Measurements from ENCODE around the gene PTPRM.

PTPRM gene

DNA sequence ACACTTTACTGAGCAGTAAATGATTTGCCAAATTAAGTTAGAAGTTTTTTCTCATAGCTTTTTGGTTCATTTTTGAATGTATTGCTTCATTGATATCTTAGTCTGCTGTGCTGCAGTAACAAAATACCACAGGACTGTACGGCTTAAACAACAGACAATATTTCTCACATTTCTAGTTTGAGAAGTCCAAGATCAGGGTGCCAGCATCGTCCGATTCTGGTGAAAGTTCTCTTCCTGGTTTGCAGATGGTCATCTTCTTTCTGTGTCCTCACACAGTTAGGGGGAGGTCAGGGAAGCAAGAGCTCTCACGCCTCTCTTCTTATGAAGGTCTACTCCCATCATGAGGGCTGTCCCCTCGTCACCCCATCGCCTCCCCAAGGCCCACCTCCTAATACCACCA is 325.4 kb downstream of the PTPRM start:
- Histone ChIP-seq H3K27me3 (ENCODE audit: control insufficient read depth in 1 of 2, insufficient read depth in 2 of 2, low read length in 2 of 2) (no peaks in the 10 kb centered on the region), H3K36me3 (ENCODE audit: insufficient read depth, low read length) (no peaks in the 10 kb centered on the region), H3K27ac (ENCODE audit: low read depth, low read length) (no peak overlapping the region), H3K9me3 (ENCODE audit: low read length) (no peaks in the 10 kb centered on the region), H3K9ac (ENCODE audit: low read length) (no peak overlapping the region), H3K4me1 (ENCODE audit: insufficient read depth, low read length) (peaks cover 17% of the 10 kb centered on the region), H3K4me3 (ENCODE audit: low read depth in 1 of 2, low read length in 2 of 2) (no peak overlapping the region)

DNA sequence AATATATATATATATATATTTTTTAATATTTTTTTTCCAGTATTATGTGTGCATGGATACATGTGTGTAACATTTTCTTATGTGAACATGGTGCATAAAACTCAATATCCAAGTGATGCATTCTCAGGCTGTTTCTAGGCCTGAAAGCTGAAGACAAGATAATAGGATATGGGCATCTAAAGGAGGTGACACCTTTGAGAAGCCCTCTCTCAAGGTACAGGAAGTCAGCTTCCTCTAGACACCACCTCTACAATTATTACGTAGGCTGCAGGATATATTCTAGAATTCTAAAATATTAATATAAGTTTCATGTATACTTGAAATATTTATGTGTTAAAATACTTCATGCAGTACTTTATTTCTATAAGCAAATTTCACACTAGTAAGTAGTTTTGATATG is 327.5 kb downstream of the PTPRM start:
- H3K4me1 ChIP-seq (ENCODE audit: insufficient read depth, low read length): peaks cover 16% of the 10 kb centered on the region
- H3K27ac ChIP-seq (ENCODE audit: low read depth, low read length): no peak overlapping the region
- no peak overlapping the region for H3K4me3 ChIP-seq (ENCODE audit: low read depth in 1 of 2, low read length in 2 of 2)
- H3K27me3 ChIP-seq (ENCODE audit: control insufficient read depth in 1 of 2, insufficient read depth in 2 of 2, low read length in 2 of 2): no peaks in the 10 kb centered on the region
- no peaks in the 10 kb centered on the region for H3K9me3 ChIP-seq (ENCODE audit: low read length)
- no peaks in the 10 kb centered on the region for H3K36me3 ChIP-seq (ENCODE audit: insufficient read depth, low read length)
- H3K9ac ChIP-seq (ENCODE audit: low read length): no peak overlapping the region

DNA sequence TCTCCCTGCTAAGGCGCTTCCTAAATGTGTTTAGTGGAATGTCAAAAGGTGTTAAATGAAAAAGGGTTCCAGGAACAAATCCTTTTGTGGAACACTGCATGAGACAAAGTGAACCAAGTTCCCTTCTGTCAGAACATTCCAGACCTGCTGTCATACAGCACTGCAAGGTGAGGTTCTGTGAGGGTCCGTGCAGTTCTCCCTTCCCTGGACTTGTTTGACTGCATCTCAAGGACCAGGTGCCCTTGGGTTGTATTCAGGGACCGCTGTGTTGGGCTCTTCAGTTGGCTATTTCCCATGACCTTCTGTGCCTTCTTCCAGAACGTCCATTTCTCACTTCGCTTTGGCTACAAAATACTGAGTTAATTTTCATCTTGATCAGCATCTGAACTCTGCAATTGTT is 328.2 kb downstream of the PTPRM start:
- Histone ChIP-seq H3K27ac (ENCODE audit: low read depth, low read length) (no peak overlapping the region), H3K36me3 (ENCODE audit: insufficient read depth, low read length) (no peaks in the 10 kb centered on the region), H3K27me3 (ENCODE audit: control insufficient read depth in 1 of 2, insufficient read depth in 2 of 2, low read length in 2 of 2) (no peaks in the 10 kb centered on the region), H3K9me3 (ENCODE audit: low read length) (no peaks in the 10 kb centered on the region), H3K4me1 (ENCODE audit: insufficient read depth, low read length) (peaks cover 9% of the 10 kb centered on the region), H3K4me3 (ENCODE audit: low read depth in 1 of 2, low read length in 2 of 2) (no peak overlapping the region), H3K9ac (ENCODE audit: low read length) (no peak overlapping the region)

- Histone ChIP-seq H3K4me1 (ENCODE audit: insufficient read depth, low read length) (peaks cover 7% of the 10 kb centered on the region), H3K36me3 (ENCODE audit: insufficient read depth, low read length) (no peaks in the 10 kb centered on the region), H3K4me3 (ENCODE audit: low read depth in 1 of 2, low read length in 2 of 2) (no peak overlapping the region), H3K9me3 (ENCODE audit: low read length) (no peaks in the 10 kb centered on the region), H3K27me3 (ENCODE audit: control insufficient read depth in 1 of 2, insufficient read depth in 2 of 2, low read length in 2 of 2) (no peaks in the 10 kb centered on the region), H3K9ac (ENCODE audit: low read length) (no peak overlapping the region), H3K27ac (ENCODE audit: low read depth, low read length) (no peak overlapping the region)
Observed at GRCh38 chr18:7896161-7896560, 329.0 kb downstream of the PTPRM start.

DNA sequence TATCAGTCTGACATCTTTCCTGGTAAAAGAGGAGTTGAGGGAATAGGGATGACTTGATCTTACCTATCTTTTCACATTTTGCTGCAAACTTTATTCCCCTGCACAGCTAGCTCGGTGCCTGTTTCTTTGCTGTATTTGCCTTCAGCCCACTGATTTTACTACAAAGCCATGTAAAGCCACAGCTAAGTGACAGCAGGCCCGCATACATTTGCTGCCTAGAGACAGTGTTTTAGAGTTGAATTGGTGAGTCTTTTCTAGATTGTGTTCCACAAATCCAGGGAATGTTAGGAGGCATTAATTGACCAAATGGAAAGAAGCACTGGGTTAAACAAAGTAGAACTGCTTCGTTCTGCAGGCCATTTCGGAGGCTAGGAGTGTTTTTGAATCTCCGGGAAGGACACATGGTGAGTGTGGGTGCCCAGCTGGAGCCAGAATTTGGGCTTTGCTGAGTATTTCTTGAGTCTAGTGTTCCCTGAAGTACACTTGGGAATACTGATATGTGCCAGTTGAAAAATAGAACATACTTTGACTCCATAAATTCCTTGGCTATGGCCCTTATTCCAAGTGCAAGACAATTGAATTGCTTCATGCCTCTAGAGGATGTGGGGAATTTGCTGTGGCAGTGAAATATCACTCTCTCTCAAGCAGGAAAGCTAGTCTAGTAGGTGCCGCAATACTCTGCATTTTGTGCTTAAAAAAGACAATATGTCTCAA is 329.8 kb downstream of the PTPRM start:
- Histone ChIP-seq H3K36me3 (ENCODE audit: insufficient read depth, low read length) (no peaks in the 10 kb centered on the region), H3K27ac (ENCODE audit: low read depth, low read length) (no peak overlapping the region), H3K4me3 (ENCODE audit: low read depth in 1 of 2, low read length in 2 of 2) (no peak overlapping the region), H3K27me3 (ENCODE audit: control insufficient read depth in 1 of 2, insufficient read depth in 2 of 2, low read length in 2 of 2) (no peaks in the 10 kb centered on the region), H3K9ac (ENCODE audit: low read length) (no peak overlapping the region), H3K4me1 (ENCODE audit: insufficient read depth, low read length) (peaks cover 8% of the 10 kb centered on the region), H3K9me3 (ENCODE audit: low read length) (no peaks in the 10 kb centered on the region)

GRCh38 chr18:7898181-7898580 is 331.1 kb downstream of the PTPRM start:
- no peaks in the 10 kb centered on the region for H3K27me3 ChIP-seq (ENCODE audit: control insufficient read depth in 1 of 2, insufficient read depth in 2 of 2, low read length in 2 of 2)
- no peaks in the 10 kb centered on the region for H3K9me3 ChIP-seq (ENCODE audit: low read length)
- H3K27ac ChIP-seq (ENCODE audit: low read depth, low read length): no peak overlapping the region
- H3K4me3 ChIP-seq (ENCODE audit: low read depth in 1 of 2, low read length in 2 of 2): no peak overlapping the region
- H3K36me3 ChIP-seq (ENCODE audit: insufficient read depth, low read length): no peaks in the 10 kb centered on the region
- no peak overlapping the region for H3K9ac ChIP-seq (ENCODE audit: low read length)
- peaks cover 19% of the 10 kb centered on the region for H3K4me1 ChIP-seq (ENCODE audit: insufficient read depth, low read length)

- Histone ChIP-seq H3K27me3 (ENCODE audit: control insufficient read depth in 1 of 2, insufficient read depth in 2 of 2, low read length in 2 of 2) (no peaks in the 10 kb centered on the region), H3K9me3 (ENCODE audit: low read length) (no peaks in the 10 kb centered on the region), H3K4me3 (ENCODE audit: low read depth in 1 of 2, low read length in 2 of 2) (no peak overlapping the region), H3K9ac (ENCODE audit: low read length) (no peak overlapping the region), H3K4me1 (ENCODE audit: insufficient read depth, low read length) (peaks cover 24% of the 10 kb centered on the region), H3K27ac (ENCODE audit: low read depth, low read length) (no peak overlapping the region), H3K36me3 (ENCODE audit: insufficient read depth, low read length) (no peaks in the 10 kb centered on the region)
Observed at GRCh38 chr18:7899078-7899477, 332.0 kb downstream of the PTPRM start.

DNA sequence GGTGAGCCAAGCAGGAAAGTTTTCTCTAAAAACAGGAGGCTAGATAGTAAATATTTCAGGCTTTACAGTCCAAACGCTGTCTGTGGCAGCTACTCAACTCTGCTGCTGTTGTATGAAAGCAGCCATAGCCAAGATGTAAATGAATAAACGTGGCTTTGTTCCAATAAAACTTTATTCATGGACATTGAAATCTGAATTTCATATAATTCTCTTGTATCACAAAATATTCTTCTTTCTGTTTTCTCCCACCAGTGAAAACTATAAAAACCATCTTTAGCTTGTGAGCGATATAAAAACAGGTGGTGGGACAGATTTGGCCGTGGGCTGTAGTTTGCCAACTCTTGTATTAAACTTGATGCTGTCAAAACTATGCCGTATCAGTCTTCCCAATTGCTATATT is 333.0 kb downstream of the PTPRM start:
- H3K27ac ChIP-seq (ENCODE audit: low read depth, low read length): no peak overlapping the region
- H3K4me1 ChIP-seq (ENCODE audit: insufficient read depth, low read length): peaks cover 24% of the 10 kb centered on the region
- H3K4me3 ChIP-seq (ENCODE audit: low read depth in 1 of 2, low read length in 2 of 2): no peak overlapping the region
- no peak overlapping the region for H3K9ac ChIP-seq (ENCODE audit: low read length)
- H3K9me3 ChIP-seq (ENCODE audit: low read length): no peaks in the 10 kb centered on the region
- H3K27me3 ChIP-seq (ENCODE audit: control insufficient read depth in 1 of 2, insufficient read depth in 2 of 2, low read length in 2 of 2): no peaks in the 10 kb centered on the region
- no peaks in the 10 kb centered on the region for H3K36me3 ChIP-seq (ENCODE audit: insufficient read depth, low read length)

GRCh38 chr18:7901657-7902056 is 334.5 kb downstream of the PTPRM start:
- Histone ChIP-seq H3K36me3 (ENCODE audit: insufficient read depth, low read length) (no peaks in the 10 kb centered on the region), H3K9me3 (ENCODE audit: low read length) (no peaks in the 10 kb centered on the region), H3K27ac (ENCODE audit: low read depth, low read length) (peak overlapping the region; percentile 41), H3K9ac (ENCODE audit: low read length) (no peak overlapping the region), H3K4me1 (ENCODE audit: insufficient read depth, low read length) (peaks cover 25% of the 10 kb centered on the region), H3K4me3 (ENCODE audit: low read depth in 1 of 2, low read length in 2 of 2) (no peak overlapping the region), H3K27me3 (ENCODE audit: control insufficient read depth in 1 of 2, insufficient read depth in 2 of 2, low read length in 2 of 2) (no peaks in the 10 kb centered on the region)

GRCh38 chr18:7902399-7902839 is 335.3 kb downstream of the PTPRM start:
- Histone ChIP-seq H3K9ac (ENCODE audit: low read length) (no peak overlapping the region), H3K27me3 (ENCODE audit: control insufficient read depth in 1 of 2, insufficient read depth in 2 of 2, low read length in 2 of 2) (no peaks in the 10 kb centered on the region), H3K9me3 (ENCODE audit: low read length) (no peaks in the 10 kb centered on the region), H3K27ac (ENCODE audit: low read depth, low read length) (peak overlapping the region; percentile 41), H3K4me3 (ENCODE audit: low read depth in 1 of 2, low read length in 2 of 2) (no peak overlapping the region), H3K4me1 (ENCODE audit: insufficient read depth, low read length) (peaks cover 21% of the 10 kb centered on the region), H3K36me3 (ENCODE audit: insufficient read depth, low read length) (peaks cover 4% of the 10 kb centered on the region)

DNA sequence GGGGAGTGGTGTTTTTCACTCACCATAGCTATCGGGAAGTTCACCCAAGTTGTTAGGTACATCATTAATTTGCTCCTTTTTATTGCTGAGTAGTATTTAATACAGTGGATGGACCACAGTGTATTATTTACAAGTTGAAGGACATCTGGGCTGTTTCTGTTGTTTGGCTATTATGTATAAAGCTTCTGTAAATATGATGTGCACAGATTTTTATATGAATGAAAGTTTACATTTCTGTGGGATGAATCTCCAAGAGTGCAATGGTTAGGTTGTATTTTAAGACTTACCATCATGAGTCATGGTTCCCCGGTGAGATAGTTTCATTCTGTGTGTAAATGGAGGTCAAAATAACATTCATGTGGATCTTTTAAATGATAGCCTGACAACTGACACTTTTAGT is 337.4 kb downstream of the PTPRM start:
- H3K27ac ChIP-seq (ENCODE audit: low read depth, low read length): no peak overlapping the region

GRCh38 chr18:7908681-7909299 is 341.7 kb downstream of the PTPRM start:
- Histone ChIP-seq H3K36me3 (ENCODE audit: insufficient read depth, low read length) (peaks cover 4% of the 10 kb centered on the region), H3K9me3 (ENCODE audit: low read length) (no peaks in the 10 kb centered on the region), H3K4me3 (ENCODE audit: low read depth in 1 of 2, low read length in 2 of 2) (no peak overlapping the region), H3K4me1 (ENCODE audit: insufficient read depth, low read length) (peaks cover 4% of the 10 kb centered on the region), H3K27ac (ENCODE audit: low read depth, low read length) (no peak overlapping the region), H3K27me3 (ENCODE audit: control insufficient read depth in 1 of 2, insufficient read depth in 2 of 2, low read length in 2 of 2) (no peaks in the 10 kb centered on the region), H3K9ac (ENCODE audit: low read length) (no peak overlapping the region)

More for the DNA sequence above, 337.4 kb downstream of the PTPRM start:
- Histone ChIP-seq H3K4me3 (ENCODE audit: low read depth in 1 of 2, low read length in 2 of 2) (no peak overlapping the region), H3K4me1 (ENCODE audit: insufficient read depth, low read length) (peaks cover 21% of the 10 kb centered on the region), H3K36me3 (ENCODE audit: insufficient read depth, low read length) (peaks cover 4% of the 10 kb centered on the region), H3K9ac (ENCODE audit: low read length) (no peak overlapping the region), H3K27me3 (ENCODE audit: control insufficient read depth in 1 of 2, insufficient read depth in 2 of 2, low read length in 2 of 2) (no peaks in the 10 kb centered on the region), H3K9me3 (ENCODE audit: low read length) (no peaks in the 10 kb centered on the region)
